Measurements from ENCODE around the gene NOTCH3.

Gene NOTCH3

GRCh38 chr19:15200553-15201364 lies at the start of gene NOTCH3:
NOTCH3 (minus strand) TSS chr19:15200995; CDS start chr19:15200905, 90 bp downstream.
- no peak for DNase-seq

DNA sequence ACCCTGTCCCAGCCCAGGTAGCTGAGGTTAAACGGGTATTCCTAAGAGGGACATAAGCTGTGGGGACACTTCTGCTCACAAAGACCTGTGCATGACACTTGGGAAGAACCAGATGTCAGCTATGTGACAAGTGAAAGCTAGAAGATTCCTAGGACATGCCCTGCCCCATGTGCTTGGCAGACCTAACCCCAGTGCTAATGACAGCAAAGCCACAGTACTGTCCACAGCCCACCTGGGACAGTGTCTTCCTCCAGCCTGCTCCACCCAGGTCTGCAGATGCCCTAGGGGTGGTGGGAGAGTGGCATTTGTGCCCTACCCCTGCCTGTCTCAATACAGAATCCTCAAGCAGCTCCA lies 49.8 kb upstream of the NOTCH3 start:
- no peak for DNase-seq

GRCh38 chr19:15249972-15250639 lies 49.3 kb upstream of the NOTCH3 start:
- DNase-seq, result no peak

- DNase-seq, result no peak
These were observed 48.7 kb upstream of the NOTCH3 start for GRCh38 chr19:15249528-15249874.

- DNase-seq, result no peak
These were observed 48.1 kb upstream of the NOTCH3 start for GRCh38 chr19:15248648-15249527.

DNA sequence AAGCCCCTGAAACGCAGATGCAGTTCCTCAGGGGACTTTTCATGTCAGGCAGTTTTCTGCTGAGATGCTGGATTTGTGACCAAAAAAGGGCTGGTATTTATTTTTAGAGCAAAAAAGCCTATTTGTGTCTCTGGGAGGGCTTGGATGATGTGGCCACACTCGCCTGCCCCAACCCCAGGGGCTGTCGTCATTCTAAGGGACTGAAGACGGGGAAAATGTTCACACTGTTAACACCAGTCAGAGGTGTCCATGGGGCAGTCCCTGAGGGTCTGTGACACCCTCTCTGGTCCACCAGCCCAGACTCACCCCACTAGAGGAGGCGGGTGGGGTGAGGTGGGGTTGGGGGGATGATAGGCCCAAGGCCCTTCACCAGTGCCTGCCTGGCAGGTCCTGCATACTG lies 47.3 kb upstream of the NOTCH3 start:
- no peak for DNase-seq

DNA sequence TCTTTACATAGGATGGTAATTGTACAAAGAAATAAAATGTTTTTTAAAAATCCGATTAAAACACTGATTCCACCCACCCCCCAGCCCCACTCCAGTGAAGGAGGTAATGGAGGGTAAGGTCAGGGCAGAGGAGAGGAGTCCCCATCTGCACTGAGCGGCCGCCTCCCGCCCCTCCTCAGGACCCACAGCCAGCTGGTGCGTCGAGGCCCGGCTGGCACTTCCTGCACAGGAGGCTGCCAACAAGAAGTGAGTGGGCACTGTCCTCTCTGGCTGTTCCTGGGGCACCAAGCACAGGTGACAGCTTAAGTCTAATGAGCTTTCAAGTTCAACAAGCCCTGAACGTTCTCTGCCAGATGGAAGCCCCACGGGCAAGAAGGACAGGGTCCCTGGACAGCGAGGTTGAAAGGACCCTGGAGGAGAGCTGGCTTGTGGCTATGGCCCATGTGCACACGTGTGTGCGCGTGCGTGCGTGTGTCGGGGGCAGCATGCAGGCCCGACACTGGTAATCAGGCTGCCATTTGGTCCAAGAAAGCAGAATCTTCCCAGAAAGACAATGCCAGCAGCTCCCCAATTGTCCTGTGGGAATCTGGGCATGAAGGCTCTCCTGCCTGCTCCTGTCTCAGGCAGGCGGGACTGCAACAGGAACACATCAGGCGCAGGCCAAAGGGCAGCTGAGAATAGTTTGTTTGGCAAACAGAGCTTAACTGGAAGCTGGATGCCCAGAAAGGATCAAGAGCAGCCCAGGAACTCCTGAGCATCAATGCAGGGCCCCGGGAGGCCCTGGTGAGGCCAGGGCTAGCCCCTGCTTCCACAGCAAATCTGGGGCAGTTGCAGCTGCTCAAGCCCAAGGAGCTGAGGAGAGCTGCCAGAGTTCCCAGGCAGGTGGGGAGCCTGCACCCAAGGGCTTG lies 46.6 kb upstream of the NOTCH3 start:
- DNase-seq, result no peak

DNA sequence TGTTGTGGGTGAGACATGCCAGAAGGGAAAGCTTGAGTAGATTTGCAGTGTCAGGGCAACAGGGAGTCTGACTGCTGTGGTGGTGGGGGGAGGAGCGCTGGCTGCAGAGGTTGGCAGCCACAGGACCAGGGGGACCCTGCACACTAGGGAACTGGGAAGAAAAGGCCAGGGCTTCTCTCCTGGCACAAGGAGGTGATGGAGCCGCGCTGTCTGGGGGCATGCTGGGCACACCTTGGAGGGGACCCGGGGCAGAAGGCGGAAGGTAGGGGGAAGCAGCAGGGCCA lies 45.3 kb upstream of the NOTCH3 start:
- no peak for DNase-seq

DNA sequence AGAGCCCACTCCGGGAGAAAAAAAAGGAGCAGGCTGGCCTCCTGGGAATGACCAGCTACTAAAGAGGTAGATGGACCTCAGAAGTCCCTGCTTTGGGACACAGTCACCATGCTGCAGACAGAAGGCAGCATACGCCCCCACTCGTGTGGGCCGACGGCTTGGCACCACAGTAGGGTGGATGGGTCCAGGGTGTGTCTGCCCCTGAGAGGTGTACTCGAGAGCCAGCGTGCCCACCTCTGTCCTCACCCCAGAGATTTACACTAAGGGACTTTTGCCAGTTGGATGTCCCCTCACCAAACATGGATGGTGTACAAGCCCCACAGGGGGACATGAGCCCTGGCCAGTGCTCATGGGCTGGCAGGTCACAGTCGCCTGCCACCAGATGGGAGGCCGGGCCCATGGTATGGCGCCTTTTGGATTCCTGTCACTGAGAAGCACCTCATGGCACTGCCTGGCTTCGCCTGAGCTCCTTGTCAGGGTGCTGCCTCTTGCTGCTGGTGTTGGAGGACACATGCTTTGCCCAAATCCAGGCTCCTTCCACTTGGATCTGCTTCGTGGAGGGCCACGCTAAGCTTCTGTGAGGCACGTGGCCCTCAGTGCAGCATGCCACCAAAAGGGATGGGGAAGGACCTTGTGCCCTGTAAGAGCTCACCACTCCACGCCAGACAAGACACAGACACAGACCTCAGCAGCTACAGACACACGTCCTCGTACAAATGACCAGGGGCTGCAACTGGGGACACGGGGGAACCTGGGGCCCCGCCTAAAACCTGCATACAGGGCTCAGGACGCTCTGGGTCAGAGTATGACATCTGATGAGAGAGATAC lies 44.8 kb upstream of the NOTCH3 start:
- no peak for DNase-seq

- DNase-seq, result no peak
These were observed 44.0 kb upstream of the NOTCH3 start for GRCh38 chr19:15244808-15245207.

DNA sequence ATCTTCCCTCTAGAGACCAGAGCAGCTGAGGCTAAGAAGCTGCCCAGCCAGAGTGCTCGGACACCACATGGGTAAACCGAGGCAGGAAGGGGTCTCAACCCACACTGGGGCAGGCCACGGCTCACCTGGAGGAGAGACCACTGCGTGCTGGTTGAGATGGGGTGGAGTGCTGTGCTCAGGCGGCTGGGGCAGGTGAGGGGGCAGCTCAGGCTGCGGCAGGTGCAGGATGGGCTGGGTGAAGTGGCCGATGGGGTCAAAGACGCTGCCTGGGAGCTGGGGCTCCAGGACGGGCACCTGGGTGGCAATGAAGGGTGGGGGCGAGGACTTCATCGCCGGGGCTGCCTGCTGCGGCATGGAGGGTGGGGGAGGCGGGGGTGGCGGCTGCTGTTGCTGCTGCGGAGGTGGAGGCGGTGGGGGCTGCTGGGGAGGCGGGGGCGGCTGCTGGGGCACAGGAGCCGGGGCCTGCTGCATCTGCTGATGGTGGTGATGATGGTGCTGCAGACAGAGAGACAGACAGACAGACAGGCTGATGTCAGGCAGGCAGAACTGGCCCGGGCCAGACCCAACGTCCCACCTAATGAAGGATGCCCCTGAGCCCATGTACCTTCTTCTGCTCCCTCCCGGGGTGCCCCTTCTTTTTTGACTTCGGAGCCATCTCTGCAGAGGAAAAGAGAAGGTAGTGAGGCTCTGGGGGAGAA lies 43.5 kb upstream of the NOTCH3 start:
- DNase-seq, result no peak

DNA sequence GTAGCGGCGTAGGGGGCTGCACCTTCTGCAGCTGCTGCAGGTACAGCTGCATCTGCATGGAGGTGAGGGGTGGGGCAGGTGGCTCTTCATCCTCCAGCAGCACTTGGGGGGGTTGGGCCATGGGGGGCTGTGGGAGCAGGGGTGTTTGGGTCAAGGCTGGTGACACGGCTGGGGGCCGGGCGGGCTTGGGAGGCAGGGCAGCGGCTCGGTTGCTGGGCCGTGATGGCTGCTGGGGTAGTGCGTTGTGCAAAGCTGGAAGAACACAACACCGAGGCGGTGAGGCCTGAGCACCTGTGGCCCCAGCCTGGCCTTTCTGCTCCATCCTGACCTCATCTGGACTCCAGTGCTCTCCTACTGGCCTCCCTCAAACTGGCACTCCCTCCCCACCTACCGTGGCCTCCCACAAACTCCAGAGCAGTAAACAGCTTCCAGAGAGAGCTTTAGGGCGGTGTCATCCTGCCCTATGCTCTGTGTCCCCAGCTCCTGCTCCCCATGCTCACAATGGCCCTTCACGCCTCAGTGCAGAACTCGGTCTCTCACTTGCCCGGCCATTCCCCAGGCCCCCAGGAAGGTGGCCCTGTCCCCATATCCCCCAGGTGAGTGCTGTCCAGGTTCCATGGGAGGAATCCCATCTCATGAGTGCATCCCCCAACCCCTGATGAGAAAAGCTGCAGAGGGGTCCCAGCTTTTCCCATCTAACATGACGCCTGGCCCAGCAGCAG lies 42.6 kb upstream of the NOTCH3 start:
- DNase-seq, result no peak

DNA sequence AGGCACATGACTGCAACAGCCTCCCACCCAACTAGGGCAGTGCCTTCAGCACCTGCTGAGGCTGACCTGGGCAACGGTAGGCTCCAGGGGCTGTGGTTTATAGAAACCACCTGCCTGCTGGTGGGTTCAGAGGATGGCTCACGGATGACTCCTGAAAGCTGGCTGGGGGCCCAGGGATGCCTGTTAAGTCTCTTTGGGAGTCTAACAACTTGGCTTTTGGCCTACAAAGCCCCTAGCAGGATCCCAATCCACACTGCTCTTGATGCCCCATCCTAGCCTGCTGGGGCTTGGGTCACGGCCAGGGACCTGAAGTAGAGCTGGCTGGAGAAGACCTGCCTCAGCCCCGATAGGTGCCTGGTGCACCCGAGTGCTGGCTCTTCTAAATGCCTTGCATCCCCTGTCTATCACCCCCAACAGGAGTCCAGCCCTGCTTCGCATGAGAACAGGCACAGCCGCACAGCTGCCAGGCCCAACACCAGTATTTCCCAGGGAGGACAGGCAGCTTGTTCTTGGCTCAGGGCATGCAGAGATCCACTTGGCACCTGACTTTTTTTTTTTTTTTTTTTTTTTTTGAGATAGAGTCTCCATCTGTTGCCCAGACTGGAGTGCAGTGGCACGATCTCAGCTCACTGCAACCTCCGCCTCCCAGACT lies 40.6 kb upstream of the NOTCH3 start:
- DNase-seq, result no peak

DNA sequence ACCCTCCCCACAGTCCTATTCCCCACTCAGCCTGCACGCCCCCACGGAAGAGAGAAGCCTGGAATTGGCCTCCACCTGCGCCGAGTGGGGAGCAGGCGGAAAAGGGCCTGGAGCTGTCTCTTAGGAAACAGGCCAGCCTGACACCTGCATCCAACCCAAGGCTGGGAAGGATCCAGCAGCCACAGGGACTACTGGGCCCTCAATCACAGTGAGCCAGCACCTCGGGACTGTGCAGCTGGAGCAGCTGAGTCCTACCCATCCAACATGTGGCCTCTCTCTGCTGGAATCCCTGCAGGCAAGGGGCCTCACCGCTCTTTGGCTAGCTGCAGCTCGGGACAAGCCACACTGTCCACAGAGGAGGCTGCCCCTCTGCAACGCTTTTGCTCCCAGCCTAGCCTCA lies 39.7 kb upstream of the NOTCH3 start:
- no peak for DNase-seq

GRCh38 chr19:15239337-15239949 lies 38.6 kb upstream of the NOTCH3 start:
- DNase-seq, result no peak

- DNase-seq, result no peak
These were observed 37.9 kb upstream of the NOTCH3 start for GRCh38 chr19:15238639-15239155.

DNA sequence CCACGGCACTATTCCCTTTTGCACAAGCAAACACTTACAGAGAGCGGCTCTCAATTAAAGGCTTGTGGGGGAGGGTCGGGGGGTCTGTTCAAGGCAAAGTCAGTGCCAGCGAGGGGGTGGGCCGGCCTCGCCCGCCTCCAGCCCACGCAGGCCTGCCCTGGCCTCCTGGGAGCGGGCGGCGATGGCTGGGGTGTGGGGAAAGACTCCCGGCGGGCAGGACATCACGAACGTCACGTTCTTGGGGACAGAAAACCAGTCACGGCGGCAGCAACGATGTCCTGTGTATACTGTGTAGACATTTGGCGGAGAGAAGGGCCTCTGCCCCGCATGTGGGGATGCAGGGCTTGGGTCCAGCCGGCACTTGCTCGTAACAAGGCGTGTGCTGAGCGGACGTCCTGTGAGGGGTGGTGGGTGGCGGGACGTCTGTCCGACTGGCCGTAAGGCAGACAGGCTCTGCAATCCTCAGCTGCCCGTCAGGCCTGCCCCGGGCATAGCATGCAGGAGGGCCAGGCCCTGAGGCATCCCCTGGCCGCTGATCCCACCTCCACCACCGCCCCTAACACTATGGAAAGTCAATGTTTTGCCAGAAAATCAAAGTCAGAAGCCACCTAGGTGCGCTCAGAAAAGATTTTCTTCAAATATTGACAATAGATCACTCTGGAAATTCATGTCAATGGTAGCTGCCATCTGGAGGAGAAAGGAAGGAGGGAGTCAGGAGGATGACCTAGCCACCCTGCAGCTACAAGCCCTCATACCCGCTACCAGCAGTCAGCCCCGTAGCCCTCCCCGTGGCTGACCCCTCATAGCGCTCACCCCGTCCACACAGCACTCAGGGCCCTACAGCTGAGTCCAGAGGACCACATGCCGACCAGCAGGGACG lies 37.2 kb upstream of the NOTCH3 start:
- DNase-seq, result no peak

- DNase-seq, result no peak
These were observed 36.1 kb upstream of the NOTCH3 start for GRCh38 chr19:15236886-15237285.

Data from NCI-H526 treated with DMSO at 0.1 percent for 48 hours (cell line).